Activated T-helper 1 cell treated with anti-CD3 and anti-CD28 coated beads, Interleukin-12 subunit alpha, Interleukin-12 subunit beta, Interleukin-2, Interleukin-4 antibody, amounts not matched to agents 30 ng/mL and 10 ng/mL and 1 ng/mL, durations not matched to agents 14 hours and 24 hours and 36 hours (primary cell): ENCODE data around the gene GNPTG. TPM values are rescaled to one million over a fixed set of nuclear protein-coding genes. Genes with fewer than 3 reads are reported as not detected.
A peak's percentile ranks its signal among the peaks of the same experiment; 100 is the strongest.

ENCODE experiments used
- DNase-seq: peaks from one replicate; pipeline ENCODE4 v3.0.0; 2021; ENCODE audit warnings: low spot score
- H3K27ac Mint-ChIP-seq: one replicate; pipeline ENCODE4 v1.8.0; 2021; ENCODE audit warnings: mild to moderate bottlenecking, mixed read lengths
- H3K27me3 Mint-ChIP-seq: one replicate; pipeline ENCODE4 v1.8.0; 2022; ENCODE audit warnings: mild to moderate bottlenecking, moderate library complexity, mixed read lengths; ENCODE audit not compliant: insufficient read depth
- H3K36me3 Mint-ChIP-seq: one replicate; pipeline ENCODE4 v1.8.0; 2021; ENCODE audit warnings: low read depth, mixed read lengths
- H3K4me1 Mint-ChIP-seq: one replicate; pipeline ENCODE4 v1.8.0; 2021; ENCODE audit warnings: low read depth, mixed read lengths
- H3K4me3 Mint-ChIP-seq: one replicate; pipeline ENCODE4 v1.8.0; 2021; ENCODE audit warnings: mild to moderate bottlenecking, moderate library complexity, mixed read lengths
- H3K9me3 Mint-ChIP-seq: one replicate; pipeline ENCODE4 v1.8.0; 2021; ENCODE audit warnings: mixed read lengths
- intact Hi-C: fragments of 100-400 bp; cut with micrococcal nuclease; formaldehyde crosslinking; loops from one replicate; pipeline ENCODE4 v1.15.1; 2024
- total RNA-seq: library from RNA; stranded (reverse); gene quantifications from 2 replicates; pipeline ENCODE4 v1.2.3, GENCODE V29; 2022

GNPTG gene
- total RNA-seq, 1 donor from 2014 or later, result 21.4 TPM

GRCh38 chr16:1366060-1366711 lies 14.5 kb downstream of the GNPTG start:
- Mint-ChIP-seq H3K4me3 (no peak overlapping the region), H3K27ac (no peak overlapping the region)

GRCh38 chr16:1366712-1367299 lies 15.1 kb downstream of the GNPTG start:
- no peak for DNase-seq
- H3K4me3 Mint-ChIP-seq, result no peak overlapping the region
- no peaks in the 10 kb centered on the region for H3K27me3 Mint-ChIP-seq
- intact Hi-C loops, result no loop called here
- H3K9me3 Mint-ChIP-seq, result no peaks in the 10 kb centered on the region
- no peaks in the 10 kb centered on the region for H3K4me1 Mint-ChIP-seq
- H3K36me3 Mint-ChIP-seq, result peaks cover 5% of the 10 kb centered on the region
- H3K27ac Mint-ChIP-seq, result no peak overlapping the region

More at GRCh38 chr16:1366060-1366711, 14.5 kb downstream of the GNPTG start:
- H3K9me3 Mint-ChIP-seq, result no peaks in the 10 kb centered on the region
- no peaks in the 10 kb centered on the region for H3K4me1 Mint-ChIP-seq
- H3K27me3 Mint-ChIP-seq, result no peaks in the 10 kb centered on the region
- peaks cover 5% of the 10 kb centered on the region for H3K36me3 Mint-ChIP-seq
- DNase-seq, result no peak
- intact Hi-C loops, result no loop called here

DNA sequence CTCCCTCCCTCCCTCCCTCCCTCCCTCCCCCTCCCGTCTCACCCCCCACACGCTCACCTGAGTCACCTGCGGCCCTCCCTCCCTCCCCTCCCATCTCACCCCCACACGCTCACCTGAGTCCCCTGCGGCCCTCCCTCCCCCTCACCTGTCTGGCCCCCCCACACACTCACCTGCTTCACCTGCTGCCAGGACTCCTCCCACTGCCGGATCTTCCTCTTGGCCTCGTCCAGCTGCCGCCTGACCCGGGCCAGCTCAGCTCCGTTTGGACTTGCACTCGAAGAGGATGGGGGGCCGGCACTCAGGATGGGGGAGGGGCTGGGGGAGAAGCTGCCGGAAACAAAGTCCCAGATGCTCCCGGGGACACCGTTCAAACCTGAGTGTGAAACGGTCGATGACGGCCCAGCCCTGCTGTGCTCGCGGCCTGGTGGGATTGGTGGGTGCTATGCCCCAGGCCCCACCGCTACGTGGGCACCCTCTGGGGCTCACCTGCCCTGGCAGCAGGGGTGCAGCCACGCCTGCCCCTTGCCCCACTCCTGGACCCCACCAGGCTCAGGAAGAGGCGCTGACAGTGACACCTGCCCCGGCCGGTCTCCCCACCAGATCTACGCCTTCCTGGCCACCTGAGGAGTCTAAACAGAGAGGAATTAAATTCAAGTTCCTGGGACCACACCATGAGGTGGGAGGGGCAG lies 15.9 kb downstream of the GNPTG start:
- H3K9me3 Mint-ChIP-seq, result no peaks in the 10 kb centered on the region
- no peaks in the 10 kb centered on the region for H3K4me1 Mint-ChIP-seq
- no peak overlapping the region for H3K4me3 Mint-ChIP-seq
- H3K36me3 Mint-ChIP-seq, result peaks cover 5% of the 10 kb centered on the region
- no peak overlapping the region for H3K27ac Mint-ChIP-seq
- no peaks in the 10 kb centered on the region for H3K27me3 Mint-ChIP-seq
- no peak for DNase-seq
- intact Hi-C loops, result no loop called here

DNA sequence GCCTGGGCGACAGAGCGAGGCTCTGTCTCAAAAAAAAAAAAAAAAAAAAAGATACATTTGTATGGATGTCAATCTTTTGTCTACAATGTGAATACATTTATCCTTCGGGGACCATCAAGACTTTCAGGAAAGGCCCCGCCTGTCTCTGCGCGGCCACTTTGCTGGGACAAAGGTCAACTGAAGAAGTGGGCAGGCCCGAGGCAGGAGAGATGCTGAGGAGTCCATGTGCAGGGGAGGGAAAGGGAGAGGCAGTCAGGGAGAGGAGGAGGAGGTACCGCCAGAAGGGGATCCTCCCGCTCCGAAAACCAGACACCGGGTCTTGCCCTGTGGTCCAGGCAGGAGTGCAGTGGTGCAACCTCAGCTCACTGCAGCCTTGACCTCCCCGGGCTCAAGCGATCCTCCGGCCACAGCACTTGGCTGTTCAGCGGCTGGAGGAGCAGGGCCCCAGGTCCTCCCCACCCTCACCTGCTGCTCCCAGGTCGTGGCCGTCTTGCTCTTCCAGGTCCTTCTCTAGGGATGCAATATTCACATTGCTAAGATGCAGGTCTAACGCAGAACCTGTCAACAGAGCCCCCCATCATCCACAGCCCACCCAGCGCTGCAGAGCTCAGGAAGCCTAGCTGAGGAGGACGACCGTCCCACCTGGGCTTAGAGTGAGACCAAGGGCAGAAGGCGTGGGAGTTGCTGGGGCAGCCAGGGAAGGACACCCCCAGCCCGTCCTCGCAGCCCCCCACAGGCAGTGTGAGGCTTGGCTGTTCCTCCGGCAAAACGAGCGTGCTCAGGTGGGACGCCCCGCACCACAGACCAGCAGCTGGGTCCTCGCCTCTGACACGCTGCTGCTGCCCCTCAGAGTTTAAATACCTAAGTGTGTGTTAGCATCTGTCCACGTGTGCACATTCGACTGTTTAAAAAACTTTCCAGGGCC lies 19.6 kb downstream of the GNPTG start:
- H3K4me1 Mint-ChIP-seq, result no peaks in the 10 kb centered on the region
- intact Hi-C loops, result no loop called here
- no peaks in the 10 kb centered on the region for H3K36me3 Mint-ChIP-seq
- no peaks in the 10 kb centered on the region for H3K9me3 Mint-ChIP-seq
- no peak overlapping the region for H3K4me3 Mint-ChIP-seq
- no peaks in the 10 kb centered on the region for H3K27me3 Mint-ChIP-seq
- DNase-seq, result no peak
- no peak overlapping the region for H3K27ac Mint-ChIP-seq

DNA sequence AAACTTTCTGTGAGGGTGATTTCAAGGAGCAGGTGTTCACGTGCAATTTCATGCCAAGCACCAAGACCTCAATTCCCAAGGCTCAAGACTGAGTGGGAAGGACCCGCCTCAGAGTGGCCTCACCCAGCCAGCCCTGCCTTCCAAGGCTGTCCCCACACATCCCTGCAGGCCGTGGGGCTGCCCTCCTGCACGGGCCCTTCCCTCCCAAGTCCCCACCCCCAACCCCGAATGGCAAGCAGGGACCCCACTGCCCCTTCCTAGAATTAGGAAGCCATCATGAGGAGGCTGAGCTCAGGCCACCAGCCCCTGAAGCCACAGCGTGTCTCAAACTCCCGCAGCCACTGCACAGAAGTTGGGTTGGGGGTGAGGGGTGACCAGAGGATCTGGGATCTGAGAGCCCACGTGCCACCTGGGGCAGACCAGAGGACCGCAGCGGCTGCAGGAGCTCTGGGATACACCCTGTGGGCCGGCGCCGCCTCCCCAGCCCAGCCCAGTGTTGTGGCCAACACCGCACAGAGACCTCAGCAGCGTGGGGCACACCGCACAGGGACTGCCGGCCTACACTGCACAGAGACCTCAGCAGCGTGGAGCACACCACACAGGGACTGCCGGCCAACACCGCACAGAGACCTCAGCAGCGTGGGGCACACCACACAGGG lies 20.7 kb downstream of the GNPTG start:
- Mint-ChIP-seq H3K9me3 (no peaks in the 10 kb centered on the region), H3K27me3 (no peaks in the 10 kb centered on the region), H3K4me1 (no peaks in the 10 kb centered on the region), H3K36me3 (no peaks in the 10 kb centered on the region), H3K27ac (no peak overlapping the region), H3K4me3 (no peak overlapping the region)
- intact Hi-C loops, result no loop called here
- no peak for DNase-seq

DNA sequence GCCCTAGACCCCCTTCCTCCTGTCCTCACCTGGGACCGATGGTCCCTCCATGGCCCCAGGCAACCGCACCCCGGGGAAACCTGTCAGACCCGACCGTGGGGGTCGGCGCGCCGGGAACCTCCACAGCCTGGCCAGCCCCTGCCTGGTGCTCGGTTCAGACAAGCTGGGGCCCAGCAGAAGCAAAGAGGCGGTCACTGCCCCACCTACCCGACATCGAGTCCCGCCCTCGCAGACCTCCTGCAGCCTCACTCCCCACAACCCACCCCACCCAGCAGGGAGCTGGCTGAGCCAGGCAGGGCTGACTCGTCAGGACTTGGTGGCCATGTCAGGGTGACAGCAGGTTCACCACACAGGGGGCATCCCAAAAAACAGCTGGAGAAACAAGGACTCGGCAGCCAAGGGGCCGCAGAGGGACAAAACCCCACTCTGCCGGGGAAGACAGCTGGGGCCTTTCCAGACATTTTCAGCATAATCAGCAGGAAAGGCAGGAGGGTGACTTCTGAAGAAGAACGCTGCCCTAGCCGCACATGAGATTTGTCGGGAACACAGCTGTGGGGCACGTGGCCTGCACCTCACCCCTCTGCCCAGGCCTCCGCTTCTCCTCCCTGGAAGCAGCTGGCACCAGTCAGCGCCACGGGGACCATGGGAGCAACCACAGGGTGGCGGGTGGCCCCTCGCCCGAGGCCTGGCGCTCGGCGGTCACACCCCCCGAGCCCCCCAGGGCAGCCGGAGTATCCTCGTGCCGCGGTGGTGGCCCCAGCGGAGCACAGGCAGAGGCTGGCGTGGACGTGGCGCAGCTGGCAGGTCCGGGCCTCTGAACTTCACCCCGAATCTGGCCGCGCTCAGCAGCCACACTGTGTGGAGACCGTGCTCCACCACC lies 22.9 kb downstream of the GNPTG start:
- Mint-ChIP-seq H3K27ac (no peak overlapping the region), H3K4me3 (no peak overlapping the region), H3K4me1 (peaks cover 15% of the 10 kb centered on the region), H3K36me3 (peaks cover 5% of the 10 kb centered on the region), H3K9me3 (no peaks in the 10 kb centered on the region), H3K27me3 (no peaks in the 10 kb centered on the region)
- no peak for DNase-seq
- intact Hi-C loops, result no loop called here

DNA sequence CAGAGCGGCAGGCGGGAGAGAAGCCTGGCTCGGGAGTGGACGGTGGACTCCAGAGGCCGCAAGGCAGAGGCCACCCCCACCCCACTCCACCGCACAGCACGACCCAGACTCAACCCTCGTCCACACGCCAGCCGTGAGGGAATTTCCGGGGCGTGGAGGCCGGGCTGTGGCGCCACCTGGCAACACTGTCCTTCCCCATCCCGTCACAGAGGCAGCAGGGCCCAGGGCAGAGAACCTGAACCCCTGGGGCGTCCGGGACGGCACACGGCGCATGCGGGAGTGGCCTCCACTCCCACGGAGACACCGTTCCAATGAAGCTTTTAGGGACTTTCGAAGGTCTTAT lies 23.5 kb downstream of the GNPTG start:
- Mint-ChIP-seq H3K36me3 (peaks cover 5% of the 10 kb centered on the region), H3K4me1 (peaks cover 15% of the 10 kb centered on the region), H3K27ac (no peak overlapping the region), H3K9me3 (no peaks in the 10 kb centered on the region), H3K27me3 (no peaks in the 10 kb centered on the region), H3K4me3 (no peak overlapping the region)
- no peak for DNase-seq
- intact Hi-C loops, result no loop called here

DNA sequence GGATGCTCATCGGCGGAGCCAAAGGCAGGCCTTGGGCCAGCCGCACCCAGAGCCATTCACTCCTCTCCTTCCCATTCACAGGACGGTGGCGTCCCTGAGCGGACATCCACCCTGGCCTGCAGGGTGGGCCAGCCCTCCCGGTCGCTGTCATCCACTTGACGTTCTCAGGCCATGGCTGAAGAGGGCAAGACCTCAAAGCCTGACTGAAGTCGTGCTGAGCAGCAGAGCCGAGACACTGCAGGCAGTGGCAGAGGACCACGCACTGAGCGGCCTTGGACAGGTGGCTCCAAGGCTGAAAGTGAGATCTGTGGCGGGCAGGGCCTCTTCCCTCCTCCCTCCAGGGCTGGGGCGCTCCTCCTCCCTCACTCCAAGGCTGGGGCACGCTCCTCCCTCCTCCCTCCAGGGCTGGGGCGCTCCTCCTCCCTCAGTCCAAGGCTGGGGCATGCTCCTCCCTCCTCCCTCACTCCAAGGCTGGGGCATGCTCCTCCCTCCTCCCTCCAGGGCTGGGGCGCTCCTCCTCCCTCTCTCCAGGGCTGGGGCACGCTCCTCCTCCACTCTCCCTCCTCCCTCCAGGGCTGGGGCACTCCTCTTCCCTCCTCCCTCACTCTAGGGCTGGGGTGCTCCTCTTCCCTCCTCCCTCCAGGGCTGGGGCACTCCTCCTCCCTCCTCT lies 24.1 kb downstream of the GNPTG start:
- Mint-ChIP-seq H3K4me1 (peaks cover 15% of the 10 kb centered on the region), H3K27ac (peak overlapping the region; percentile 23), H3K4me3 (no peak overlapping the region), H3K9me3 (no peaks in the 10 kb centered on the region), H3K36me3 (peaks cover 5% of the 10 kb centered on the region), H3K27me3 (no peaks in the 10 kb centered on the region)
- no peak for DNase-seq
- intact Hi-C loops, result no loop called here

- DNase-seq, result no peak
- no peaks in the 10 kb centered on the region for H3K27me3 Mint-ChIP-seq
- H3K27ac Mint-ChIP-seq, result no peak overlapping the region
- no peaks in the 10 kb centered on the region for H3K9me3 Mint-ChIP-seq
- intact Hi-C loops, result loop anchor here (2.0 kb wide), 4 partner anchors 31 to 115 kb away; partner anchors contain the start of genes TELO2 and UBE2I
- H3K4me1 Mint-ChIP-seq, result peaks cover 15% of the 10 kb centered on the region
- peaks cover 5% of the 10 kb centered on the region for H3K36me3 Mint-ChIP-seq
- H3K4me3 Mint-ChIP-seq, result peak overlapping the region; percentile 83
Observed at GRCh38 chr16:1377406-1378010, 25.8 kb downstream of the GNPTG start.

DNA sequence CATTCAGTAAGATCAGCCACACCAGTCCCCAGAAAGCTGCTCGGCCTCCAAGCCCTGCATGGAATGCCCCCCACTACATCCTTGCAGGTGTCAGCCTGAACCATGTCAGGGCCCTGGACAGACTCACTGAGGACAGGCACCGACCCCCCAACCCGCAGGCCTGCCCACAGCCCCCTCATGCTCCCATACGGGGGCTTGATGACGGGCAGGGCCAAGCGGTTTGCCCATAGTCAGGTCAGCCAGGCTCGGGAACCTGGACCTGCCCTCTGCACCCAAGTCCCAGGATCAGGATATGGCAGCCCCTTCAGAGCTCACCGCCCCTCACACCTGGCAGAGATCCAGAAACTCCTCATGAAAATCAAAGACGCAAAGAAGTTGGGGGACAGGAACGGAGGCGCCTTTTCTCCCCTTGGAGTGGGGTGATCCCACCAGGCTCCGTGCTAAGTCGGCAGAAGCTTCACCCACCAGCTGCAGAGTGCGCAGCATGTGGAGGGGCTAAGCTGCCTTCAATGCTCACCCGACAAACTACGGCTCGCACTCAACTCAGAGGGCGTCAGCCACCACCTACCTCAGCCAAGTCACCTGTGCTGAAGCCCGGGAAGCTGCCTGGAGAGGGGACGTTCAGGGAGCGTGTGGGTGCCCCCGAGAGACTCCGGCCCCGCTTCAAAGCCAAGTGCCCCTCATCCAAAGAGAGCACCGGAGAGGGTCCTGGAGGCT lies 26.5 kb downstream of the GNPTG start:
- Mint-ChIP-seq H3K27ac (peak overlapping the region; percentile 94), H3K9me3 (no peaks in the 10 kb centered on the region), H3K27me3 (no peaks in the 10 kb centered on the region), H3K4me1 (peaks cover 15% of the 10 kb centered on the region), H3K36me3 (peaks cover 5% of the 10 kb centered on the region), H3K4me3 (peak overlapping the region; percentile 83)
- no peak for DNase-seq
- intact Hi-C loops, result loop anchor here (2.0 kb wide), 4 partner anchors 31 to 115 kb away; partner anchors contain the start of genes TELO2 and UBE2I
